Neural cell (in vitro differentiated cells): ENCODE data around the gene ADAMTS16. TPM values are rescaled to one million over a fixed set of nuclear protein-coding genes. Genes with fewer than 3 reads are reported as not detected.

Experiments
- H2AFZ ChIP-seq: fragments of 200-600, 300-800 bp; sonication (generic), shearing (Covaris generic); 2 replicates; pipeline ENCODE4 v1.6.0; 2014; ENCODE audit warnings: low read depth, mild to moderate bottlenecking, antibody characterized with exemption, low read length, moderate library complexity
- H3F3A ChIP-seq: fragments of 200-600 bp; shearing (Covaris generic); 2 replicates; pipeline ENCODE4 v1.6.1; 2016; ENCODE audit warnings: mild to moderate bottlenecking, moderate library complexity, mixed read lengths, antibody characterized with exemption, low read length; ENCODE audit not compliant: insufficient read depth, poor library complexity, severe bottlenecking
- H3K27ac ChIP-seq: fragments of 200-600, 300-800 bp; sonication (generic), shearing (Covaris generic); 2 replicates; pipeline ENCODE4 v1.5.1; 2014; ENCODE audit warnings: mild to moderate bottlenecking, low read length, moderate library complexity
- H3K27me3 ChIP-seq: fragments of 300-800, 200-600 bp; sonication (generic), shearing (Covaris generic); 2 replicates; pipeline ENCODE4 v1.6.0; 2014; ENCODE audit warnings: mild to moderate bottlenecking, low read depth, low read length, moderate library complexity; ENCODE audit not compliant: insufficient read depth
- H3K36me3 ChIP-seq: fragments of 300-800, 200-600 bp; sonication (generic), shearing (Covaris generic); 2 replicates; pipeline ENCODE4 v1.5.1; 2014; ENCODE audit warnings: mild to moderate bottlenecking, antibody characterized with exemption, low read length, moderate library complexity; ENCODE audit not compliant: insufficient read depth
- H3K4me2 ChIP-seq: fragments of 300-800, 200-600 bp; sonication (generic), shearing (Covaris generic); 2 replicates; pipeline ENCODE4 v1.6.0; 2014; ENCODE audit warnings: mild to moderate bottlenecking, low read length
- H3K4me3 ChIP-seq: fragments of 300-800, 200-600 bp; sonication (generic), shearing (Covaris generic); 2 replicates; pipeline ENCODE4 v1.5.1; 2014; ENCODE audit warnings: mild to moderate bottlenecking, low read length, moderate library complexity
- H3K79me2 ChIP-seq: fragments of 200-600 bp; shearing (Covaris generic); replicated peaks from 2 replicates; pipeline ENCODE4 v1.6.0; 2014; ENCODE audit warnings: mild to moderate bottlenecking, low read length, moderate library complexity; ENCODE audit not compliant: insufficient read depth
- H3K9ac ChIP-seq: fragments of 300-800, 200-600 bp; sonication (generic), shearing (Covaris generic); 2 replicates; pipeline ENCODE4 v1.6.1; 2016; ENCODE audit warnings: mild to moderate bottlenecking, low read length, mixed read lengths
- H3K9me2 ChIP-seq: fragments of 200-600 bp; shearing (Covaris generic); 2 replicates; pipeline ENCODE4 v1.6.1; 2016; ENCODE audit warnings: mild to moderate bottlenecking, low read length, mixed read lengths; ENCODE audit not compliant: insufficient read depth
- H3K9me3 ChIP-seq: fragments of 200-600, 300-800 bp; sonication (generic), shearing (Covaris generic); 2 replicates; pipeline ENCODE4 v1.6.1; 2016; ENCODE audit warnings: mild to moderate bottlenecking, mixed run types, low read length, moderate library complexity, mixed read lengths
- H4K20me1 ChIP-seq: fragments of 200-600 bp; shearing (Covaris generic); 2 replicates; pipeline ENCODE4 v1.6.1; 2016; ENCODE audit warnings: mild to moderate bottlenecking, mixed run types; ENCODE audit not compliant: insufficient read depth
- CTCF ChIP-seq: fragments of 450-650 bp; IDR thresholded peaks from 2 replicates; pipeline ENCODE4 v1.5.1; 2014; ENCODE audit warnings: antibody characterized with exemption, mild to moderate bottlenecking, moderate library complexity; ENCODE audit not compliant: poor library complexity, severe bottlenecking
- EP300 ChIP-seq: fragments of 450-650 bp; conservative IDR thresholded peaks from 2 replicates; pipeline ENCODE4 v1.6.1; 2014; ENCODE audit warnings: antibody characterized with exemption, mild to moderate bottlenecking, moderate library complexity; ENCODE audit not compliant: poor library complexity, severe bottlenecking
- EZH2 ChIP-seq: fragments of 200-600, 300-800 bp; shearing (Covaris generic), sonication (generic); IDR thresholded peaks from 2 replicates; pipeline ENCODE4 v1.6.1; 2014; ENCODE audit warnings: antibody characterized with exemption, low read length, borderline replicate concordance, mild to moderate bottlenecking; ENCODE audit not compliant: insufficient read depth, poor library complexity, severe bottlenecking
- MXI1 ChIP-seq: fragments of 450-650 bp; conservative IDR thresholded peaks from 2 replicates; pipeline ENCODE4 v1.6.1; 2014; ENCODE audit warnings: antibody characterized with exemption, mild to moderate bottlenecking; ENCODE audit not compliant: poor library complexity, severe bottlenecking
- POLR2AphosphoS5 ChIP-seq: IDR thresholded peaks from 2 replicates; pipeline ENCODE4 v1.6.1; 2012
- RAD21 ChIP-seq: fragments of 450-650 bp; conservative IDR thresholded peaks from 2 replicates; pipeline ENCODE4 v1.6.1; 2014; ENCODE audit warnings: antibody characterized with exemption, mild to moderate bottlenecking, moderate library complexity
- REST ChIP-seq: IDR thresholded peaks from 2 replicates; pipeline ENCODE4 v1.6.1; 2012; ENCODE audit warnings: borderline replicate concordance
- SMC3 ChIP-seq: fragments of 450-650 bp; conservative IDR thresholded peaks from 2 replicates; pipeline ENCODE4 v1.6.1; 2014; ENCODE audit warnings: antibody characterized with exemption, mild to moderate bottlenecking, moderate library complexity; ENCODE audit not compliant: poor library complexity
- TAF1 ChIP-seq: IDR thresholded peaks from 2 replicates; pipeline ENCODE4 v1.6.1; 2012; ENCODE audit warnings: low read depth
- polyA plus RNA-seq: library from polyadenylated mRNA; depleted of rRNA; stranded (reverse); fragments of >200 nt; gene quantifications from 2 replicates; pipeline ENCODE4 v1.2.3, GENCODE V29; 2014

The ADAMTS16 gene
- polyA plus RNA-seq, 1 donor from 2014 or later: 1.3 TPM

GRCh38 chr5:5278815-5279381, 138.8 kb downstream of the ADAMTS16 start:
- H3K9ac ChIP-seq: no peak overlapping the region
- H3K27me3 ChIP-seq: no peaks in the 10 kb centered on the region
- H3K79me2 ChIP-seq: no peaks in the 10 kb centered on the region
- H4K20me1 ChIP-seq: no peaks in the 10 kb centered on the region
- H3K36me3 ChIP-seq: no peaks in the 10 kb centered on the region
- H3K4me2 ChIP-seq: no peak overlapping the region
- no peaks in the 10 kb centered on the region for H3K9me3 ChIP-seq
- H2AFZ ChIP-seq: no peak overlapping the region
- TF ChIP-seq POLR2AphosphoS5: no peak
- no peak for TF ChIP-seq CTCF
- TF ChIP-seq RAD21: no peak
- TF ChIP-seq TAF1: no peak
- TF ChIP-seq EZH2: no peak
- TF ChIP-seq SMC3: no peak
- no peak for TF ChIP-seq MXI1
- TF ChIP-seq REST: no peak
- TF ChIP-seq EP300: no peak
- no peaks in the 10 kb centered on the region for H3K9me2 ChIP-seq
- no peak overlapping the region for H3K4me3 ChIP-seq
- no peaks in the 10 kb centered on the region for H3F3A ChIP-seq
- no peak overlapping the region for H3K27ac ChIP-seq

- no peak overlapping the region for H3K9ac ChIP-seq
- H3K9me3 ChIP-seq: no peaks in the 10 kb centered on the region
- H2AFZ ChIP-seq: no peak overlapping the region
- TF ChIP-seq EZH2: no peak
- TF ChIP-seq REST: no peak
- no peak for TF ChIP-seq RAD21
- no peak for TF ChIP-seq TAF1
- TF ChIP-seq CTCF: no peak
- no peak for TF ChIP-seq EP300
- TF ChIP-seq MXI1: no peak
- TF ChIP-seq POLR2AphosphoS5: no peak
- TF ChIP-seq SMC3: no peak
- H3K4me3 ChIP-seq: no peak overlapping the region
- H3K79me2 ChIP-seq: no peaks in the 10 kb centered on the region
- H3K4me2 ChIP-seq: no peak overlapping the region
- no peaks in the 10 kb centered on the region for H3K9me2 ChIP-seq
- no peaks in the 10 kb centered on the region for H3K36me3 ChIP-seq
- H3F3A ChIP-seq: no peaks in the 10 kb centered on the region
- H3K27ac ChIP-seq: no peak overlapping the region
- H3K27me3 ChIP-seq: no peaks in the 10 kb centered on the region
- no peaks in the 10 kb centered on the region for H4K20me1 ChIP-seq
Observed at GRCh38 chr5:5285906-5286305, 145.8 kb downstream of the ADAMTS16 start.
